H1 (cell line): Measurements from ENCODE around the gene ARL8A. TPM values are rescaled to one million over a fixed set of nuclear protein-coding genes. Genes with fewer than 3 reads are reported as not detected.

Experiments used
- BACH1 ChIP-seq: IDR thresholded peaks from 2 replicates; pipeline ENCODE4 v1.6.1; 2012; ENCODE audit warnings: low read length, improper control_type of control experiment
- CHD1 ChIP-seq: IDR thresholded peaks from 2 replicates; pipeline ENCODE4 v1.6.1; 2012; ENCODE audit warnings: low read depth, low read length, improper control_type of control experiment
- CTBP2 ChIP-seq: IDR thresholded peaks from 2 replicates; pipeline ENCODE4 v1.7.0; 2011; ENCODE audit warnings: borderline replicate concordance, mild to moderate bottlenecking, moderate library complexity, mixed read lengths, low read length; ENCODE audit not compliant: insufficient read depth, insufficient read length
- CTCF ChIP-seq, 3 experiments: IDR thresholded peaks; 1 replicate in 2 of 3; 2 replicates in 1 of 3; pipeline versions ENCODE4 v1.5.1 to v1.6.1; 2011; ENCODE audit warnings: low read length in 3 of 3, mild to moderate bottlenecking in 3 of 3, inconsistent platforms in 2 of 3, low read depth in 1 of 3, moderate library complexity in 1 of 3; ENCODE audit not compliant: insufficient read depth in 1 of 3; ENCODE audit errors: control extremely low read depth in 1 of 3
- KDM5A ChIP-seq: fragments of 200-600 bp; IDR thresholded peaks from 2 replicates; pipeline ENCODE4 v1.7.1; 2012; ENCODE audit warnings: mild to moderate bottlenecking, low read length, inconsistent platforms, mixed read lengths
- RXRA ChIP-seq: IDR thresholded peaks from 2 replicates; pipeline ENCODE4 v1.6.1; 2011; ENCODE audit warnings: low read depth, mild to moderate bottlenecking, low read length, moderate library complexity; ENCODE audit not compliant: insufficient read depth
- polyA plus RNA-seq, 7 experiments: library from polyadenylated mRNA; depleted of rRNA in 3 of 7; stranded (reverse) in 5 of 7; unstranded in 2 of 7; fragments of >200 nt in 5 of 7; fragments of 200-250 nt in 2 of 7; gene quantifications; 1 replicate in 5 of 7; 2 replicates in 1 of 7; 4 replicates in 1 of 7; pipeline versions ENCODE4 v1.2.1 to v1.2.3, GENCODE V29; 2011 to 2013; ENCODE audit warnings: missing spikeins in 2 of 7, mixed read lengths in 2 of 7
- total RNA-seq: library from RNA; stranded (reverse); fragmentation: NEBNext Ultra II Directional; extraction: Animal tissue kit (Norgen Biotek cat#: 25700); gene quantifications from 2 replicates; pipeline ENCODE4 v1.2.1, GENCODE V29; 2021
- TF ChIP-seq, protein P1 (sequence below): fragments of 300-600 bp; sonication (generic); IDR thresholded peaks from 2 replicates; pipeline ENCODE4 v1.7.1; 2012; ENCODE audit warnings: low read length, moderate library complexity, mild to moderate bottlenecking, inconsistent platforms; ENCODE audit not compliant: insufficient replicate concordance
- TF ChIP-seq, protein P2 (sequence below): IDR thresholded peaks from 2 replicates; pipeline ENCODE4 v1.6.1; 2011; ENCODE audit warnings: low read length, improper control_type of control experiment

Gene ARL8A
- total and polyA plus RNA-seq, 2 of the 8 experiments (the other 6 are each of a cell fraction or from before 2014, with no cell fraction given), result 40.3 to 58.7 TPM

DNA sequence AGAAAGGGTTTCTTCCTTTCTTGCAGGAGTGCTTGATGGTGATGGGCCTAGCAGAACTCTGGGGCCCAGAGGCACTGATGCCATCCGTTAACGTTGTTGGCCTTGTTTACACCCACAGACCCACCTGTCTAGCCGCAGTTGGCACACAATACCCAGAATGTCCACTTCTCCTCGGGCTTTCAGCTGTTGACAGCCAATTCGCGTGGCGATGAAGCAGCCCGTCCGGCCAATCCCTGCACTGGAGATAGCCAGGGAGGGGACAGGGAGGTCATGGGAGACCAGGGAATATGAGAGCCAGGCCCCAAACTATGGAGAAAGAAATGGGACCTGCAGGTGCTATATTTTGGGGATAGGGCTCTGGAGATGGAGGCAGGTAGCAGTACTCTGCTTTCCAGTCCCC is 5.7 kb upstream of the ARL8A start (continued):
- TF ChIP-seq, protein P1, sequence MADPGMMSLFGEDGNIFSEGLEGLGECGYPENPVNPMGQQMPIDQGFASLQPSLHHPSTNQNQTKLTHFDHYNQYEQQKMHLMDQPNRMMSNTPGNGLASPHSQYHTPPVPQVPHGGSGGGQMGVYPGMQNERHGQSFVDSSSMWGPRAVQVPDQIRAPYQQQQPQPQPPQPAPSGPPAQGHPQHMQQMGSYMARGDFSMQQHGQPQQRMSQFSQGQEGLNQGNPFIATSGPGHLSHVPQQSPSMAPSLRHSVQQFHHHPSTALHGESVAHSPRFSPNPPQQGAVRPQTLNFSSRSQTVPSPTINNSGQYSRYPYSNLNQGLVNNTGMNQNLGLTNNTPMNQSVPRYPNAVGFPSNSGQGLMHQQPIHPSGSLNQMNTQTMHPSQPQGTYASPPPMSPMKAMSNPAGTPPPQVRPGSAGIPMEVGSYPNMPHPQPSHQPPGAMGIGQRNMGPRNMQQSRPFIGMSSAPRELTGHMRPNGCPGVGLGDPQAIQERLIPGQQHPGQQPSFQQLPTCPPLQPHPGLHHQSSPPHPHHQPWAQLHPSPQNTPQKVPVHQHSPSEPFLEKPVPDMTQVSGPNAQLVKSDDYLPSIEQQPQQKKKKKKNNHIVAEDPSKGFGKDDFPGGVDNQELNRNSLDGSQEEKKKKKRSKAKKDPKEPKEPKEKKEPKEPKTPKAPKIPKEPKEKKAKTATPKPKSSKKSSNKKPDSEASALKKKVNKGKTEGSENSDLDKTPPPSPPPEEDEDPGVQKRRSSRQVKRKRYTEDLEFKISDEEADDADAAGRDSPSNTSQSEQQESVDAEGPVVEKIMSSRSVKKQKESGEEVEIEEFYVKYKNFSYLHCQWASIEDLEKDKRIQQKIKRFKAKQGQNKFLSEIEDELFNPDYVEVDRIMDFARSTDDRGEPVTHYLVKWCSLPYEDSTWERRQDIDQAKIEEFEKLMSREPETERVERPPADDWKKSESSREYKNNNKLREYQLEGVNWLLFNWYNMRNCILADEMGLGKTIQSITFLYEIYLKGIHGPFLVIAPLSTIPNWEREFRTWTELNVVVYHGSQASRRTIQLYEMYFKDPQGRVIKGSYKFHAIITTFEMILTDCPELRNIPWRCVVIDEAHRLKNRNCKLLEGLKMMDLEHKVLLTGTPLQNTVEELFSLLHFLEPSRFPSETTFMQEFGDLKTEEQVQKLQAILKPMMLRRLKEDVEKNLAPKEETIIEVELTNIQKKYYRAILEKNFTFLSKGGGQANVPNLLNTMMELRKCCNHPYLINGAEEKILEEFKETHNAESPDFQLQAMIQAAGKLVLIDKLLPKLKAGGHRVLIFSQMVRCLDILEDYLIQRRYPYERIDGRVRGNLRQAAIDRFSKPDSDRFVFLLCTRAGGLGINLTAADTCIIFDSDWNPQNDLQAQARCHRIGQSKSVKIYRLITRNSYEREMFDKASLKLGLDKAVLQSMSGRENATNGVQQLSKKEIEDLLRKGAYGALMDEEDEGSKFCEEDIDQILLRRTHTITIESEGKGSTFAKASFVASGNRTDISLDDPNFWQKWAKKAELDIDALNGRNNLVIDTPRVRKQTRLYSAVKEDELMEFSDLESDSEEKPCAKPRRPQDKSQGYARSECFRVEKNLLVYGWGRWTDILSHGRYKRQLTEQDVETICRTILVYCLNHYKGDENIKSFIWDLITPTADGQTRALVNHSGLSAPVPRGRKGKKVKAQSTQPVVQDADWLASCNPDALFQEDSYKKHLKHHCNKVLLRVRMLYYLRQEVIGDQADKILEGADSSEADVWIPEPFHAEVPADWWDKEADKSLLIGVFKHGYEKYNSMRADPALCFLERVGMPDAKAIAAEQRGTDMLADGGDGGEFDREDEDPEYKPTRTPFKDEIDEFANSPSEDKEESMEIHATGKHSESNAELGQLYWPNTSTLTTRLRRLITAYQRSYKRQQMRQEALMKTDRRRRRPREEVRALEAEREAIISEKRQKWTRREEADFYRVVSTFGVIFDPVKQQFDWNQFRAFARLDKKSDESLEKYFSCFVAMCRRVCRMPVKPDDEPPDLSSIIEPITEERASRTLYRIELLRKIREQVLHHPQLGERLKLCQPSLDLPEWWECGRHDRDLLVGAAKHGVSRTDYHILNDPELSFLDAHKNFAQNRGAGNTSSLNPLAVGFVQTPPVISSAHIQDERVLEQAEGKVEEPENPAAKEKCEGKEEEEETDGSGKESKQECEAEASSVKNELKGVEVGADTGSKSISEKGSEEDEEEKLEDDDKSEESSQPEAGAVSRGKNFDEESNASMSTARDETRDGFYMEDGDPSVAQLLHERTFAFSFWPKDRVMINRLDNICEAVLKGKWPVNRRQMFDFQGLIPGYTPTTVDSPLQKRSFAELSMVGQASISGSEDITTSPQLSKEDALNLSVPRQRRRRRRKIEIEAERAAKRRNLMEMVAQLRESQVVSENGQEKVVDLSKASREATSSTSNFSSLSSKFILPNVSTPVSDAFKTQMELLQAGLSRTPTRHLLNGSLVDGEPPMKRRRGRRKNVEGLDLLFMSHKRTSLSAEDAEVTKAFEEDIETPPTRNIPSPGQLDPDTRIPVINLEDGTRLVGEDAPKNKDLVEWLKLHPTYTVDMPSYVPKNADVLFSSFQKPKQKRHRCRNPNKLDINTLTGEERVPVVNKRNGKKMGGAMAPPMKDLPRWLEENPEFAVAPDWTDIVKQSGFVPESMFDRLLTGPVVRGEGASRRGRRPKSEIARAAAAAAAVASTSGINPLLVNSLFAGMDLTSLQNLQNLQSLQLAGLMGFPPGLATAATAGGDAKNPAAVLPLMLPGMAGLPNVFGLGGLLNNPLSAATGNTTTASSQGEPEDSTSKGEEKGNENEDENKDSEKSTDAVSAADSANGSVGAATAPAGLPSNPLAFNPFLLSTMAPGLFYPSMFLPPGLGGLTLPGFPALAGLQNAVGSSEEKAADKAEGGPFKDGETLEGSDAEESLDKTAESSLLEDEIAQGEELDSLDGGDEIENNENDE, result no peak
- no peak for TF ChIP-seq CHD1
- no peak for TF ChIP-seq BACH1
- TF ChIP-seq CTCF (IDR thresholded peaks at IDR 0.05; ENCODE audit: control extremely low read depth in 1 of 3, insufficient read depth in 1 of 3, low read depth in 1 of 3, low read length in 3 of 3), result no peak
- TF ChIP-seq CTBP2, result no peak
- TF ChIP-seq KDM5A, result no peak
- TF ChIP-seq, protein P2, sequence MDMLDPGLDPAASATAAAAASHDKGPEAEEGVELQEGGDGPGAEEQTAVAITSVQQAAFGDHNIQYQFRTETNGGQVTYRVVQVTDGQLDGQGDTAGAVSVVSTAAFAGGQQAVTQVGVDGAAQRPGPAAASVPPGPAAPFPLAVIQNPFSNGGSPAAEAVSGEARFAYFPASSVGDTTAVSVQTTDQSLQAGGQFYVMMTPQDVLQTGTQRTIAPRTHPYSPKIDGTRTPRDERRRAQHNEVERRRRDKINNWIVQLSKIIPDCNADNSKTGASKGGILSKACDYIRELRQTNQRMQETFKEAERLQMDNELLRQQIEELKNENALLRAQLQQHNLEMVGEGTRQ, result no peak
- no peak for TF ChIP-seq RXRA
